ENCODE data around the gene DMRT1. TPM values are rescaled to one million over a fixed set of nuclear protein-coding genes. Genes with fewer than 3 reads are reported as not detected.

DMRT1 gene
- total RNA-seq, 1 experiment from 2014 or later, result not detected

- TF ChIP-seq OVOL2 (CRISPR knock-in tag; IDR thresholded peaks at IDR 0.05; ENCODE audit: borderline replicate concordance) (no peak), ARID4B (CRISPR knock-in tag; IDR thresholded peaks at IDR 0.05; ENCODE audit: borderline replicate concordance) (no peak), TEAD1 (CRISPR knock-in tag; IDR thresholded peaks at IDR 0.05) (no peak), ZNF219 (CRISPR knock-in tag; IDR thresholded peaks at IDR 0.05; ENCODE audit: borderline replicate concordance) (no peak), CTCF (IDR thresholded peaks at IDR 0.05) (no peak), ATF1 (CRISPR knock-in tag; IDR thresholded peaks at IDR 0.05) (no peak), NFATC4 (CRISPR knock-in tag; IDR thresholded peaks at IDR 0.05) (no peak), SOX15 (CRISPR knock-in tag; IDR thresholded peaks at IDR 0.05) (no peak)
- TF ChIP-seq, protein P1, sequence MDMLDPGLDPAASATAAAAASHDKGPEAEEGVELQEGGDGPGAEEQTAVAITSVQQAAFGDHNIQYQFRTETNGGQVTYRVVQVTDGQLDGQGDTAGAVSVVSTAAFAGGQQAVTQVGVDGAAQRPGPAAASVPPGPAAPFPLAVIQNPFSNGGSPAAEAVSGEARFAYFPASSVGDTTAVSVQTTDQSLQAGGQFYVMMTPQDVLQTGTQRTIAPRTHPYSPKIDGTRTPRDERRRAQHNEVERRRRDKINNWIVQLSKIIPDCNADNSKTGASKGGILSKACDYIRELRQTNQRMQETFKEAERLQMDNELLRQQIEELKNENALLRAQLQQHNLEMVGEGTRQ (CRISPR knock-in tag; IDR thresholded peaks at IDR 0.05), result no peak
- TF ChIP-seq, protein P2, sequence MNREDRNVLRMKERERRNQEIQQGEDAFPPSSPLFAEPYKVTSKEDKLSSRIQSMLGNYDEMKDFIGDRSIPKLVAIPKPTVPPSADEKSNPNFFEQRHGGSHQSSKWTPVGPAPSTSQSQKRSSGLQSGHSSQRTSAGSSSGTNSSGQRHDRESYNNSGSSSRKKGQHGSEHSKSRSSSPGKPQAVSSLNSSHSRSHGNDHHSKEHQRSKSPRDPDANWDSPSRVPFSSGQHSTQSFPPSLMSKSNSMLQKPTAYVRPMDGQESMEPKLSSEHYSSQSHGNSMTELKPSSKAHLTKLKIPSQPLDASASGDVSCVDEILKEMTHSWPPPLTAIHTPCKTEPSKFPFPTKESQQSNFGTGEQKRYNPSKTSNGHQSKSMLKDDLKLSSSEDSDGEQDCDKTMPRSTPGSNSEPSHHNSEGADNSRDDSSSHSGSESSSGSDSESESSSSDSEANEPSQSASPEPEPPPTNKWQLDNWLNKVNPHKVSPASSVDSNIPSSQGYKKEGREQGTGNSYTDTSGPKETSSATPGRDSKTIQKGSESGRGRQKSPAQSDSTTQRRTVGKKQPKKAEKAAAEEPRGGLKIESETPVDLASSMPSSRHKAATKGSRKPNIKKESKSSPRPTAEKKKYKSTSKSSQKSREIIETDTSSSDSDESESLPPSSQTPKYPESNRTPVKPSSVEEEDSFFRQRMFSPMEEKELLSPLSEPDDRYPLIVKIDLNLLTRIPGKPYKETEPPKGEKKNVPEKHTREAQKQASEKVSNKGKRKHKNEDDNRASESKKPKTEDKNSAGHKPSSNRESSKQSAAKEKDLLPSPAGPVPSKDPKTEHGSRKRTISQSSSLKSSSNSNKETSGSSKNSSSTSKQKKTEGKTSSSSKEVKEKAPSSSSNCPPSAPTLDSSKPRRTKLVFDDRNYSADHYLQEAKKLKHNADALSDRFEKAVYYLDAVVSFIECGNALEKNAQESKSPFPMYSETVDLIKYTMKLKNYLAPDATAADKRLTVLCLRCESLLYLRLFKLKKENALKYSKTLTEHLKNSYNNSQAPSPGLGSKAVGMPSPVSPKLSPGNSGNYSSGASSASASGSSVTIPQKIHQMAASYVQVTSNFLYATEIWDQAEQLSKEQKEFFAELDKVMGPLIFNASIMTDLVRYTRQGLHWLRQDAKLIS (CRISPR knock-in tag; IDR thresholded peaks at IDR 0.05; ENCODE audit: borderline replicate concordance), result no peak
- TF ChIP-seq, protein P3, sequence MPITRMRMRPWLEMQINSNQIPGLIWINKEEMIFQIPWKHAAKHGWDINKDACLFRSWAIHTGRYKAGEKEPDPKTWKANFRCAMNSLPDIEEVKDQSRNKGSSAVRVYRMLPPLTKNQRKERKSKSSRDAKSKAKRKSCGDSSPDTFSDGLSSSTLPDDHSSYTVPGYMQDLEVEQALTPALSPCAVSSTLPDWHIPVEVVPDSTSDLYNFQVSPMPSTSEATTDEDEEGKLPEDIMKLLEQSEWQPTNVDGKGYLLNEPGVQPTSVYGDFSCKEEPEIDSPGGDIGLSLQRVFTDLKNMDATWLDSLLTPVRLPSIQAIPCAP (CRISPR knock-in tag; IDR thresholded peaks at IDR 0.05), result no peak
- TF ChIP-seq, protein P4, sequence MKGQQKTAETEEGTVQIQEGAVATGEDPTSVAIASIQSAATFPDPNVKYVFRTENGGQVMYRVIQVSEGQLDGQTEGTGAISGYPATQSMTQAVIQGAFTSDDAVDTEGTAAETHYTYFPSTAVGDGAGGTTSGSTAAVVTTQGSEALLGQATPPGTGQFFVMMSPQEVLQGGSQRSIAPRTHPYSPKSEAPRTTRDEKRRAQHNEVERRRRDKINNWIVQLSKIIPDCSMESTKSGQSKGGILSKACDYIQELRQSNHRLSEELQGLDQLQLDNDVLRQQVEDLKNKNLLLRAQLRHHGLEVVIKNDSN (CRISPR knock-in tag; IDR thresholded peaks at IDR 0.05), result no peak
- no peaks in the 10 kb centered on the region for H3K36me3 Mint-ChIP-seq
- H3K4me1 Mint-ChIP-seq, result peaks cover 49% of the 10 kb centered on the region
- no peak overlapping the region for H3K4me3 Mint-ChIP-seq
- CTCF ChIA-PET, result interaction anchor here (0.8 to 2.1 kb wide), 6 partner anchors 21 to 105 kb away, joined by 3 to 12 read pairs (median 6); partner anchors contain the start of gene DMRT3
- no peak for DNase-seq (ENCODE audit: low spot score)
- no peak for ATAC-seq
- POLR2A ChIA-PET, result no interaction called here
- no peak overlapping the region for H3K27ac Mint-ChIP-seq
- peaks cover 2% of the 10 kb centered on the region; the same call in 1 of the 2 replicates for H3K27me3 Mint-ChIP-seq (ENCODE audit: low read depth)
- no peaks in the 10 kb centered on the region for H3K9me3 Mint-ChIP-seq
These were observed 62.4 kb downstream of the DMRT1 start for GRCh38 chr9:903886-904285.

- Mint-ChIP-seq H3K9me3 (no peaks in the 10 kb centered on the region), H3K27me3 (ENCODE audit: low read depth) (peaks cover 2% of the 10 kb centered on the region; the same call in 1 of the 2 replicates), H3K27ac (no peak overlapping the region), H3K4me1 (peaks cover 44% of the 10 kb centered on the region), H3K4me3 (no peak overlapping the region), H3K36me3 (no peaks in the 10 kb centered on the region)
- CTCF ChIA-PET, result no interaction called here
- no peak for DNase-seq (ENCODE audit: low spot score)
- POLR2A ChIA-PET, result interaction anchor here (0.6 kb wide), 1 partner anchor 858 kb away, joined by 3 read pairs; no protein-coding TSS in a partner anchor
- no peak for ATAC-seq
- no peak for TF ChIP-seq NR3C1 (CRISPR knock-in tag; conservative IDR thresholded peaks at IDR 0.05; ENCODE audit: low read depth)
- TF ChIP-seq CTCF (IDR thresholded peaks at IDR 0.05), result no peak
- no peak for TF ChIP-seq ZNF317 (CRISPR knock-in tag; IDR thresholded peaks at IDR 0.05; ENCODE audit: borderline replicate concordance, low read depth)
- TF ChIP-seq ZNF121 (CRISPR knock-in tag; IDR thresholded peaks at IDR 0.05), result no peak
- TF ChIP-seq IRF2 (CRISPR knock-in tag; IDR thresholded peaks at IDR 0.05; ENCODE audit: borderline replicate concordance, low read depth), result no peak
- TF ChIP-seq OVOL2 (CRISPR knock-in tag; IDR thresholded peaks at IDR 0.05; ENCODE audit: borderline replicate concordance), result no peak
- TF ChIP-seq, protein P1 (CRISPR knock-in tag; IDR thresholded peaks at IDR 0.05), result no peak
- TF ChIP-seq PREB (CRISPR knock-in tag; IDR thresholded peaks at IDR 0.05; ENCODE audit: borderline replicate concordance), result no peak
These were observed 64.4 kb downstream of the DMRT1 start for GRCh38 chr9:905906-906305.
